IMR-90 (cell line): ENCODE measurements around the gene CCNB2. TPM values are rescaled to one million over a fixed set of nuclear protein-coding genes. Genes with fewer than 3 reads are reported as not detected.
A peak's percentile ranks its signal among the peaks of the same experiment; 100 is the strongest.

Source experiments
- ATAC-seq: fragments of 200-7000 bp; cut with Tn5 transposase; 2 replicates; pipeline ENCODE4 v1.9.1; 2020; ENCODE audit warnings: low read depth, mild to moderate bottlenecking, moderate library complexity
- BruUV-seq: library from RNA; stranded (reverse); fragments of 400-500 nt; replicated peaks from 2 replicates; lab custom pipeline; 2021; lab: Mats Ljungman, UMichigan
- CTCF ChIA-PET: fragments of 300-600 bp; formaldehyde crosslinking; extraction: SDS; loops from one replicate; lab custom pipeline; 2021; ENCODE audit warnings: antibody characterized with exemption; lab: Yijun Ruan, JAX
- POLR2A ChIA-PET: fragments of 300-600 bp; sonication (Branson Sonifier 250); formaldehyde crosslinking; loops from one replicate; lab custom pipeline; 2022; ENCODE audit warnings: antibody characterized with exemption; ENCODE audit not compliant: unreplicated experiment; lab: Charles Lee
- DNase-seq: peaks from one replicate; pipeline ENCODE4 v3.0.0; 2013
- H2AFZ ChIP-seq: replicated peaks from 2 replicates; pipeline ENCODE3; 2013; ENCODE audit warnings: low read length, mild to moderate bottlenecking; ENCODE audit not compliant: poor library complexity
- H2AK5ac ChIP-seq: 2 replicates; pipeline ENCODE4 v1.6.1; 2013; ENCODE audit warnings: low read depth, low read length, inconsistent platforms
- H2AK9ac ChIP-seq: replicated peaks from 2 replicates; pipeline ENCODE3; 2013; ENCODE audit warnings: mild to moderate bottlenecking, low read depth, low read length, moderate library complexity; ENCODE audit not compliant: poor library complexity
- H2BK120ac ChIP-seq: 2 replicates; pipeline ENCODE4 v1.6.1; 2013; ENCODE audit warnings: low read depth, low read length, inconsistent platforms
- H2BK15ac ChIP-seq: 3 replicates; pipeline ENCODE4 v1.6.1; 2013; ENCODE audit warnings: low read depth, low read length, inconsistent platforms
- H2BK20ac ChIP-seq: 2 replicates; pipeline ENCODE4 v1.6.1; 2013; ENCODE audit warnings: low read depth, mild to moderate bottlenecking, inconsistent platforms, low read length, moderate library complexity
- H2BK5ac ChIP-seq: 2 replicates; pipeline ENCODE4 v1.6.1; 2013; ENCODE audit warnings: mild to moderate bottlenecking, low read depth, low read length, inconsistent platforms; ENCODE audit not compliant: poor library complexity, severe bottlenecking
- H3K14ac ChIP-seq: replicated peaks from 2 replicates; pipeline ENCODE4 v1.6.1; 2013; ENCODE audit warnings: low read depth, low read length, inconsistent platforms
- H3K18ac ChIP-seq: 2 replicates; pipeline ENCODE4 v1.6.1; 2013; ENCODE audit warnings: low read depth, low read length, control low read depth
- H3K23ac ChIP-seq: 2 replicates; pipeline ENCODE4 v1.6.1; 2013; ENCODE audit warnings: low read depth, low read length, inconsistent platforms
- H3K27ac ChIP-seq: 2 replicates; pipeline ENCODE4 v1.5.1; 2013; ENCODE audit warnings: mild to moderate bottlenecking, control low read depth, low read length; ENCODE audit not compliant: insufficient read depth
- H3K27me3 ChIP-seq: 2 replicates; pipeline ENCODE4 v1.6.1; 2013; ENCODE audit warnings: low read length; ENCODE audit not compliant: control insufficient read depth, insufficient read depth
- H3K36me3 ChIP-seq: 2 replicates; pipeline ENCODE4 v1.6.1; 2013; ENCODE audit warnings: low read length, mixed read lengths; ENCODE audit not compliant: control insufficient read depth, insufficient read depth
- H3K4ac ChIP-seq: 2 replicates; pipeline ENCODE4 v1.6.1; 2013; ENCODE audit warnings: low read depth, low read length, inconsistent platforms
- H3K4me1 ChIP-seq: 2 replicates; pipeline ENCODE4 v1.6.1; 2013; ENCODE audit warnings: low read length, mixed read lengths; ENCODE audit not compliant: control insufficient read depth, insufficient read depth
- H3K4me2 ChIP-seq: 2 replicates; pipeline ENCODE4 v1.6.1; 2013; ENCODE audit warnings: low read depth, mild to moderate bottlenecking, control low read depth, low read length, moderate library complexity
- H3K4me3 ChIP-seq: 2 replicates; pipeline ENCODE4 v1.5.1; 2013; ENCODE audit warnings: low read depth, mild to moderate bottlenecking, control low read depth, low read length, moderate library complexity; ENCODE audit not compliant: insufficient read depth
- H3K56ac ChIP-seq: 2 replicates; pipeline ENCODE4 v1.6.1; 2013; ENCODE audit warnings: low read length, inconsistent platforms; ENCODE audit not compliant: insufficient read depth; ENCODE audit errors: extremely low read depth
- H3K79me1 ChIP-seq, 2 experiments: 2 replicates each; pipeline ENCODE4 v1.6.1; 2013; ENCODE audit warnings: low read length in 2 of 2, inconsistent platforms in 1 of 2, low read depth in 1 of 2
- H3K9ac ChIP-seq: 2 replicates; pipeline ENCODE4 v1.6.1; 2013; ENCODE audit warnings: low read depth, low read length, control low read depth
- H3K9me1 ChIP-seq: 2 replicates; pipeline ENCODE4 v1.6.1; 2013; ENCODE audit warnings: low read length, inconsistent platforms; ENCODE audit not compliant: insufficient read depth
- H3K9me3 ChIP-seq: 2 replicates; pipeline ENCODE4 v1.6.1; 2013; ENCODE audit warnings: low read length; ENCODE audit not compliant: control insufficient read depth, insufficient read depth
- H4K20me1 ChIP-seq: 2 replicates; pipeline ENCODE4 v1.6.1; 2013; ENCODE audit warnings: low read length, inconsistent platforms; ENCODE audit not compliant: insufficient read depth
- H4K5ac ChIP-seq: 2 replicates; pipeline ENCODE4 v1.6.1; 2013; ENCODE audit warnings: mild to moderate bottlenecking, low read depth, low read length, control low read depth
- H4K8ac ChIP-seq, 2 experiments: 2 replicates each; pipeline ENCODE4 v1.6.1; 2013; ENCODE audit warnings: low read depth in 2 of 2, low read length in 2 of 2, control low read depth in 1 of 2, inconsistent platforms in 1 of 2
- H4K91ac ChIP-seq: 2 replicates; pipeline ENCODE4 v1.6.1; 2013; ENCODE audit warnings: low read depth, low read length, inconsistent platforms; ENCODE audit not compliant: insufficient read depth
- BHLHE40 ChIP-seq: fragments of 150-350 bp; IDR thresholded peaks from 2 replicates; pipeline ENCODE4 v1.6.1; 2016; ENCODE audit warnings: mild to moderate bottlenecking, low read depth, low read length
- CEBPB ChIP-seq: IDR thresholded peaks from 2 replicates; pipeline ENCODE4 v1.6.1; 2012; ENCODE audit warnings: low read depth, low read length, improper control_type of control experiment
- CHD1 ChIP-seq: IDR thresholded peaks from 2 replicates; pipeline ENCODE4 v1.6.1; 2012; ENCODE audit warnings: low read depth, low read length, improper control_type of control experiment
- CTCF ChIP-seq: conservative IDR thresholded peaks from 2 replicates; pipeline ENCODE4 v1.5.1; 2012; ENCODE audit warnings: mild to moderate bottlenecking, low read depth, low read length, improper control_type of control experiment
- ELK1 ChIP-seq: fragments of 150-350 bp; IDR thresholded peaks from 2 replicates; pipeline ENCODE4 v1.6.1; 2016; ENCODE audit warnings: low read depth, mild to moderate bottlenecking, low read length, moderate library complexity, borderline replicate concordance
- FOS ChIP-seq: fragments of 150-350 bp; IDR thresholded peaks from 2 replicates; pipeline ENCODE4 v1.6.1; 2016; ENCODE audit warnings: low read depth, low read length
- MAZ ChIP-seq: IDR thresholded peaks from 2 replicates; pipeline ENCODE4 v1.6.1; 2012; ENCODE audit warnings: low read depth, mild to moderate bottlenecking, low read length, improper control_type of control experiment, moderate library complexity, borderline replicate concordance
- MXI1 ChIP-seq: IDR thresholded peaks from 2 replicates; pipeline ENCODE4 v1.6.1; 2012; ENCODE audit warnings: low read depth, mild to moderate bottlenecking, low read length, moderate library complexity, borderline replicate concordance
- NFE2L2 ChIP-seq: fragments of 150-350 bp; IDR thresholded peaks from 2 replicates; pipeline ENCODE4 v1.6.1; 2016; ENCODE audit warnings: low read depth, mild to moderate bottlenecking, low read length
- POLR2A ChIP-seq: IDR thresholded peaks from 2 replicates; pipeline ENCODE4 v1.6.1; 2012; ENCODE audit warnings: mild to moderate bottlenecking, low read depth, low read length
- RAD21 ChIP-seq: IDR thresholded peaks from 2 replicates; pipeline ENCODE4 v1.6.1; 2012; ENCODE audit warnings: low read length, improper control_type of control experiment
- RCOR1 ChIP-seq: IDR thresholded peaks from 2 replicates; pipeline ENCODE4 v1.6.1; 2012; ENCODE audit warnings: mild to moderate bottlenecking, low read length, improper control_type of control experiment; ENCODE audit not compliant: insufficient replicate concordance
- RFX5 ChIP-seq: IDR thresholded peaks from 2 replicates; pipeline ENCODE4 v1.8.0; 2012; ENCODE audit warnings: low read depth, mild to moderate bottlenecking, low read length, moderate library complexity
- SMC3 ChIP-seq: fragments of 150-350 bp; IDR thresholded peaks from 2 replicates; pipeline ENCODE4 v1.6.1; 2016; ENCODE audit warnings: low read depth, mild to moderate bottlenecking, antibody characterized with exemption, low read length, moderate library complexity
- USF2 ChIP-seq: fragments of 150-350 bp; IDR thresholded peaks from 2 replicates; pipeline ENCODE4 v1.6.1; 2017; ENCODE audit warnings: mild to moderate bottlenecking, antibody characterized with exemption, low read length, low read depth
- WGBS, 2 experiments: methylation state at CpG; one replicate each; pipeline versions ENCODE4 v1.1.5 to v1.1.7; 2013; ENCODE audit warnings: missing lambda C conversion rate in 2 of 2; ENCODE audit not compliant: insufficient read length in 1 of 2; ENCODE audit errors: extremely low coverage in 2 of 2; 5-methylcytosine and 5-hydroxymethylcytosine counted together
- dilution Hi-C: fragments of 300-500 bp; cut with HindIII; formaldehyde crosslinking; loops from one replicate; pipeline ENCODE4 v1.14.3; 2018; ENCODE audit warnings: low sequenced_read_pairs; ENCODE audit not compliant: unreplicated experiment
- in situ Hi-C: fragments of 300-500 bp; cut with MboI; formaldehyde crosslinking; loops from 3 replicates; pipeline ENCODE4 v1.14.3; 2019; ENCODE audit warnings: low sequenced_read_pairs, inconsistent platforms, mixed read lengths
- intact Hi-C: fragments of 100-400 bp; cut with micrococcal nuclease; formaldehyde crosslinking; loops from 2 replicates; pipeline ENCODE4 v1.10.0; 2022
- polyA plus RNA-seq, 3 experiments: library from polyadenylated mRNA; depleted of rRNA; stranded (reverse); fragments of >200 nt; gene quantifications; 2 replicates each; pipeline ENCODE4 v1.2.3, GENCODE V29; 2012; ENCODE audit warnings: low replicate concordance in 1 of 3
- total RNA-seq: library from RNA; depleted of rRNA; stranded (reverse); fragments of >200 nt; gene quantifications from 2 replicates; pipeline ENCODE4 v1.2.3, GENCODE V29; 2012

CCNB2 gene
- total and polyA plus RNA-seq, 2 of the 4 experiments (the other 2 are of a cell fraction): 52.5 to 54.6 TPM

GRCh38 chr15:59140422-59141226 lies 35.7 kb downstream of the CCNB2 start:
- Histone ChIP-seq H4K91ac (no peak overlapping the region), H3K9ac (no peak overlapping the region), H2AFZ (no peak overlapping the region), H3K4ac (no peak overlapping the region), H4K8ac (no peak overlapping the region), H2AK5ac (no peak overlapping the region), H3K27ac (no peak overlapping the region), H3K79me1 (peaks cover 12 to 26% of the 10 kb centered on the region in 2 experiments; a peak in 3 of 4 replicates), H2BK5ac (no peak overlapping the region), H3K56ac (no peak overlapping the region), H3K18ac (no peak overlapping the region), H4K20me1 (no peaks in the 10 kb centered on the region; the same call in 1 of the 2 replicates), H3K9me3 (no peaks in the 10 kb centered on the region), H3K27me3 (no peaks in the 10 kb centered on the region), H3K4me2 (no peak overlapping the region), H4K5ac (no peak overlapping the region), H3K36me3 (peaks cover 23% of the 10 kb centered on the region), H3K4me1 (no peaks in the 10 kb centered on the region), H2AK9ac (peak overlapping the region; percentile 61), H3K14ac (no peak overlapping the region; the same call in 1 of the 2 replicates), H3K23ac (no peak overlapping the region), H2BK120ac (no peak overlapping the region), H3K9me1 (peaks cover 6% of the 10 kb centered on the region), H2BK20ac (no peak overlapping the region), H3K4me3 (no peak overlapping the region), H2BK15ac (no peak overlapping the region)
- in situ Hi-C loops: no loop called here
- dilution Hi-C loops: no loop called here
- ChIA-PET CTCF (no interaction called here), POLR2A (no interaction called here)
- 80% methylated on average over 1 of the region's 9 CpGs; no CpG with 5 or more reads in 1 of the 2 experiments for WGBS, 2 experiments
- DNase-seq (peak; percentile 20), ATAC-seq (no peak; the same call in 1 of the 2 replicates)
- BruUV-seq: no TSS peak
- intact Hi-C loops: no loop called here
- TF ChIP-seq MAZ: no peak
- TF ChIP-seq SMC3: no peak
- no peak for TF ChIP-seq CTCF
- TF ChIP-seq RFX5: no peak
- TF ChIP-seq CEBPB: no peak
- TF ChIP-seq ELK1: no peak
- no peak for TF ChIP-seq CHD1
- TF ChIP-seq BHLHE40: no peak
- TF ChIP-seq NFE2L2: no peak
- TF ChIP-seq RAD21: no peak
- TF ChIP-seq FOS: no peak
- no peak for TF ChIP-seq USF2
- no peak for TF ChIP-seq MXI1
- TF ChIP-seq RCOR1: no peak
- TF ChIP-seq POLR2A: no peak
